GM12878 (cell line): ENCODE results near the gene CHKA. TPM values are rescaled to one million over a fixed set of nuclear protein-coding genes. Genes with fewer than 3 reads are reported as not detected.

ENCODE experiments used
- ATAC-seq: fragments of 200-7000 bp; cut with Tn5 transposase; 3 replicates; pipeline ENCODE4 v1.9.1; 2020; ENCODE audit warnings: mild to moderate bottlenecking, moderate library complexity
- BruUV-seq: library from RNA; stranded (reverse); fragments of 400-500 nt; replicated peaks from 2 replicates; lab custom pipeline; 2021; lab: Mats Ljungman, UMichigan
- CTCF ChIA-PET: fragments of 300-600 bp; sonication (Branson Sonifier 250); formaldehyde crosslinking; extraction: SDS; loops from one replicate; lab custom pipeline; 2021; ENCODE audit warnings: inconsistent platforms; lab: Yijun Ruan, JAX
- POLR2A ChIA-PET: fragments of 350-600 bp; formaldehyde crosslinking; extraction: SDS; loops from one replicate; lab custom pipeline; 2021; ENCODE audit warnings: inconsistent platforms; lab: Charles Lee
- RAD21 ChIA-PET: fragments of 300-600 bp; sonication (Branson Sonifier 250); formaldehyde crosslinking; loops from one replicate; lab custom pipeline; 2023; ENCODE audit warnings: antibody characterized with exemption; ENCODE audit not compliant: unreplicated experiment; lab: Charles Lee
- SMC1A ChIA-PET: fragments of 300-600 bp; sonication (Branson Sonifier 250); formaldehyde crosslinking; loops from one replicate; lab custom pipeline; 2023; ENCODE audit not compliant: unreplicated experiment, uncharacterized antibody; lab: Charles Lee
- DNase-seq: peaks from one replicate; pipeline ENCODE4 v3.0.0-alpha.2; 2011; ENCODE audit warnings: low read depth, low spot score
- FAIRE-seq: peaks from 3 replicates; lab custom pipeline; 2011; peaks lifted over from hg19 to GRCh38; lab: Jason Lieb, UNC
- H2AFZ ChIP-seq: 2 replicates; pipeline ENCODE4 v1.6.0; 2011; ENCODE audit warnings: low read depth, low read length, control low read depth; ENCODE audit not compliant: control insufficient read depth
- H3K27ac ChIP-seq: 2 replicates; pipeline ENCODE4 v1.5.1; 2011; ENCODE audit warnings: control low read depth; ENCODE audit not compliant: control insufficient read depth, insufficient read depth
- H3K27me3 ChIP-seq, 2 experiments: replicated peaks in 1 of 2; 2 replicates each; pipeline versions ENCODE4 v1.6.0 to v1.6.1; 2011; ENCODE audit warnings: low read length in 1 of 2; ENCODE audit not compliant: control insufficient read depth in 2 of 2, insufficient read depth in 2 of 2
- H3K36me3 ChIP-seq, 2 experiments: 2 replicates each; pipeline ENCODE4 v1.5.1; 2011; ENCODE audit warnings: low read length in 1 of 2; ENCODE audit not compliant: control insufficient read depth in 2 of 2, insufficient read depth in 2 of 2
- H3K4me1 ChIP-seq: 2 replicates; pipeline ENCODE4 v1.6.1; 2011; ENCODE audit warnings: mild to moderate bottlenecking, low read length, moderate library complexity, mixed read lengths; ENCODE audit not compliant: control insufficient read depth, insufficient read depth
- H3K4me2 ChIP-seq: 2 replicates; pipeline ENCODE4 v1.6.0; 2011; ENCODE audit warnings: control low read depth; ENCODE audit not compliant: control insufficient read depth, insufficient read depth
- H3K4me3 ChIP-seq: fragments of 200-600 bp; sonication (generic); 2 replicates; pipeline ENCODE4 v1.5.1; 2016
- H3K79me2 ChIP-seq: 2 replicates; pipeline ENCODE4 v1.6.0; 2011; ENCODE audit warnings: low read length; ENCODE audit not compliant: control insufficient read depth, insufficient read depth
- H3K9ac ChIP-seq: 2 replicates; pipeline ENCODE4 v1.8.0; 2011; ENCODE audit warnings: low read length, control low read depth, mixed read lengths; ENCODE audit not compliant: control insufficient read depth, insufficient read depth
- H3K9me3 ChIP-seq: replicated peaks from 3 replicates; pipeline ENCODE4 v1.5.1; 2011; ENCODE audit warnings: mild to moderate bottlenecking, low read length; ENCODE audit not compliant: control insufficient read depth, insufficient read depth
- H4K20me1 ChIP-seq: 2 replicates; pipeline ENCODE4 v1.6.0; 2011; ENCODE audit not compliant: control insufficient read depth, insufficient read depth
- ASH2L ChIP-seq: fragments of 300-600, 200-600 bp; sonication (generic); IDR thresholded peaks from 2 replicates; pipeline ENCODE4 v1.6.1; 2017; ENCODE audit warnings: low read depth, mild to moderate bottlenecking, borderline replicate concordance
- BCLAF1 ChIP-seq: fragments of 450-650 bp; IDR thresholded peaks from 2 replicates; pipeline ENCODE4 v1.6.1; 2017; ENCODE audit warnings: antibody characterized with exemption, mild to moderate bottlenecking, moderate library complexity
- CBX3 ChIP-seq: fragments of 200-600 bp; sonication (generic); IDR thresholded peaks from 2 replicates; pipeline ENCODE4 v1.6.1; 2016; ENCODE audit warnings: low read depth, borderline replicate concordance
- CEBPZ ChIP-seq: fragments of 150-350 bp; IDR thresholded peaks from 2 replicates; pipeline ENCODE4 v1.6.1; 2016; ENCODE audit warnings: low read depth, low read length
- ESRRA ChIP-seq: IDR thresholded peaks from 2 replicates; pipeline ENCODE4 v1.6.1; 2012; ENCODE audit warnings: mild to moderate bottlenecking, low read length, improper control_type of control experiment
- MYB ChIP-seq: fragments of 150-350 bp; IDR thresholded peaks from 2 replicates; pipeline ENCODE4 v1.6.1; 2014; ENCODE audit warnings: mild to moderate bottlenecking, low read depth, low read length, borderline replicate concordance
- PML ChIP-seq: IDR thresholded peaks from 2 replicates; pipeline ENCODE4 v1.6.1; 2012; ENCODE audit warnings: low read length, inconsistent platforms
- RFX5 ChIP-seq: IDR thresholded peaks from 2 replicates; pipeline ENCODE4 v1.6.1; 2011; ENCODE audit warnings: low read depth, low read length, improper control_type of control experiment
- SMC3 ChIP-seq: IDR thresholded peaks from 2 replicates; pipeline ENCODE4 v1.6.1; 2011; ENCODE audit warnings: low read length, improper control_type of control experiment, borderline replicate concordance
- YBX1 ChIP-seq: fragments of 450-650 bp; IDR thresholded peaks from 2 replicates; pipeline ENCODE4 v1.6.1; 2016; ENCODE audit warnings: antibody characterized with exemption
- WGBS: methylation state at CpG from one replicate; pipeline ENCODE4 v1.1.6; 2016; ENCODE audit warnings: low lambda C conversion rate; ENCODE audit not compliant: insufficient replicate concordance, insufficient coverage; ENCODE audit errors: missing lambda C conversion rate; 5-methylcytosine and 5-hydroxymethylcytosine counted together
- in situ Hi-C: fragments of 300-500 bp; cut with MboI; formaldehyde crosslinking; loops from 9 replicates; pipeline ENCODE4 v1.14.3; 2018; ENCODE audit warnings: mixed read lengths
- intact Hi-C: fragments of 100-400 bp; cut with micrococcal nuclease; formaldehyde crosslinking; loops from one replicate; pipeline ENCODE4 v1.14.2; 2022; ENCODE audit not compliant: unreplicated experiment
- polyA plus RNA-seq, 11 experiments: library from polyadenylated mRNA; depleted of rRNA in 4 of 11; unstranded in 6 of 11; stranded (reverse) in 5 of 11; fragments of >200 nt; fragmentation: Nextera tagmentation in 4 of 11; fragmentation: Illumina TruSeq in 1 of 11; extraction: Ambion mirVana in 4 of 11; extraction: Trizol in 1 of 11; gene quantifications; 1 replicate in 1 of 11; 2 replicates in 10 of 11; pipeline versions ENCODE4 v1.2.1 to v1.2.3, GENCODE V29; 2011 to 2016; ENCODE audit warnings: inconsistent platforms in 2 of 11, missing spikeins in 2 of 11, low read depth in 1 of 11
- total RNA-seq, 4 experiments: library from RNA; depleted of rRNA in 3 of 4; stranded (reverse); fragments of >200 nt in 3 of 4; fragmentation: Illumina TruSeq in 1 of 4; extraction: Trizol in 1 of 4; gene quantifications; 2 replicates each; pipeline versions ENCODE4 v1.2.1 to v1.2.3, GENCODE V29; 2013 to 2021
- TF ChIP-seq, protein P1 (sequence below): IDR thresholded peaks from 2 replicates; pipeline ENCODE4 v1.6.1; 2012; ENCODE audit warnings: low read depth, low read length, improper control_type of control experiment
- TF ChIP-seq, protein P2 (sequence below): IDR thresholded peaks from 2 replicates; pipeline ENCODE4 v1.6.1; 2012; ENCODE audit warnings: low read depth, low read length, improper control_type of control experiment

Gene CHKA
- total and polyA plus RNA-seq, 10 of the 15 experiments (the other 5 are each of a cell fraction or from before 2014, with no cell fraction given) = 5.2 to 29.2 (median 21.2) TPM

GRCh38 chr11:68007498-68008380, 113.4 kb downstream of the CHKA start (continued):
- TF ChIP-seq RFX5 (no peak), CEBPZ (no peak), SMC3 (no peak), ESRRA (no peak)

DNA sequence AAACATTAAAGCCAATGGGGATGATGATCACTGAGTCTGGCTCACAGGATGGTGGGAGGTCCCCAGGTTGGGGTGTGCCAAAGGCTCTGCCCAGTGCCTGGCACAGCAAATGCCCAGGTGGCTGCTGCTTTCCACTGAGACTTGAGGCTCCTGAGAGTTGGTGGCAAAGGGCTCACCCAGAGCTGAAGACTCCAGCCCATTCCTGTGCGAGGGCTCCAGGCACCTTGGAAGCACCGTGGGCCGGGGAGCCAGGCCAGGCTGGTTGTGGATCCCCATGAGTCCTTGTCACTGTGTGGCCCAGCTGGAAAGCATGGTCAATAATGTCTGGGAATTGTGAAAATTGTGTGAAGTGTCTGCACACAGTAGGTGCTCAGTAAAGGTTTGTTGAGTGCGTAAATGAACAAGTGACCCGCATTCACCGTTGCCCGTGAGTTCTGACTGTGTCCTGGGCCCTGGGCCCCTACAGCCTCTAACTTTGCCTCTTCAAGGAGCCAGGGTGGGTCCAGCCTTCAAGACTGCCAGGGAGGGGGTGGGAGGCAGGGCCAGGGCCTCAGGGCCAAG, 114.5 kb downstream of the CHKA start:
- TF ChIP-seq BCLAF1 = no peak
- TF ChIP-seq, protein P1, sequence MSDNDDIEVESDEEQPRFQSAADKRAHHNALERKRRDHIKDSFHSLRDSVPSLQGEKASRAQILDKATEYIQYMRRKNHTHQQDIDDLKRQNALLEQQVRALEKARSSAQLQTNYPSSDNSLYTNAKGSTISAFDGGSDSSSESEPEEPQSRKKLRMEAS = no peak
- TF ChIP-seq, protein P2, sequence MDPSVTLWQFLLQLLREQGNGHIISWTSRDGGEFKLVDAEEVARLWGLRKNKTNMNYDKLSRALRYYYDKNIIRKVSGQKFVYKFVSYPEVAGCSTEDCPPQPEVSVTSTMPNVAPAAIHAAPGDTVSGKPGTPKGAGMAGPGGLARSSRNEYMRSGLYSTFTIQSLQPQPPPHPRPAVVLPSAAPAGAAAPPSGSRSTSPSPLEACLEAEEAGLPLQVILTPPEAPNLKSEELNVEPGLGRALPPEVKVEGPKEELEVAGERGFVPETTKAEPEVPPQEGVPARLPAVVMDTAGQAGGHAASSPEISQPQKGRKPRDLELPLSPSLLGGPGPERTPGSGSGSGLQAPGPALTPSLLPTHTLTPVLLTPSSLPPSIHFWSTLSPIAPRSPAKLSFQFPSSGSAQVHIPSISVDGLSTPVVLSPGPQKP = no peak
- TF ChIP-seq MYB = no peak
- no peak for TF ChIP-seq PML
- TF ChIP-seq YBX1 = no peak
- no peak for TF ChIP-seq CBX3
- no peak for TF ChIP-seq ASH2L
- no peak for TF ChIP-seq ESRRA
- ATAC-seq (no peak), FAIRE-seq (no peak), DNase-seq (no peak)
- POLR2A ChIA-PET = no interaction called here
- no TSS peak for BruUV-seq
- RAD21 ChIA-PET = interaction anchor here (0.7 kb wide), 1 partner anchor 653 kb away, joined by 3 read pairs; the partner anchor contains the start of gene POLD4
- H4K20me1 ChIP-seq = no peaks in the 10 kb centered on the region
- 95% methylated on average over 7 of the region's 7 CpGs for WGBS
- H3K9ac ChIP-seq = no peak overlapping the region
- H2AFZ ChIP-seq = no peak overlapping the region
- H3K4me2 ChIP-seq = no peak overlapping the region
- CTCF ChIA-PET = no interaction called here
- no peaks in the 10 kb centered on the region for H3K27me3 ChIP-seq
- peaks cover 13% of the 10 kb centered on the region for H3K79me2 ChIP-seq
- H3K27ac ChIP-seq = no peak overlapping the region
- H3K4me1 ChIP-seq = peaks cover 35% of the 10 kb centered on the region
- no peaks in the 10 kb centered on the region for H3K36me3 ChIP-seq
- no peaks in the 10 kb centered on the region for H3K9me3 ChIP-seq
- in situ Hi-C loops (loop anchor here (5.0 kb wide), 1 partner anchor 201 kb away; no protein-coding TSS in a partner anchor), intact Hi-C loops (loop anchor here (10.0 kb wide), 1 partner anchor 118 kb away; the partner anchor contains the start of gene CHKA)
- SMC1A ChIA-PET = no interaction called here
- H3K4me3 ChIP-seq = no peak overlapping the region
